H1 (cell line): Measurements from ENCODE around the gene MAPRE2. TPM values are rescaled to one million over a fixed set of nuclear protein-coding genes. Genes with fewer than 3 reads are reported as not detected.

ENCODE experiments used
- BCL11A ChIP-seq, 2 experiments: IDR thresholded peaks; one replicate each; pipeline ENCODE4 v1.6.1; 2011; ENCODE audit warnings: low read depth in 2 of 2, low read length in 2 of 2, mild to moderate bottlenecking in 2 of 2
- CBX5 ChIP-seq: fragments of 300-800, 300-1000 bp; sonication (generic); IDR thresholded peaks from 2 replicates; pipeline ENCODE4 v1.7.1; 2016; ENCODE audit warnings: antibody characterized with exemption, low read length, low read depth
- CHD7 ChIP-seq: fragments of 300-600 bp; sonication (generic); IDR thresholded peaks from 2 replicates; pipeline ENCODE4 v1.7.1; 2012; ENCODE audit warnings: low read length, moderate library complexity, mild to moderate bottlenecking, inconsistent platforms; ENCODE audit not compliant: insufficient replicate concordance
- MAX ChIP-seq: IDR thresholded peaks from 2 replicates; pipeline ENCODE4 v1.6.1; 2012; ENCODE audit warnings: inconsistent platforms
- SIN3A ChIP-seq, 2 experiments: IDR thresholded peaks in 1 of 2; conservative IDR thresholded peaks in 1 of 2; 2 replicates each; pipeline ENCODE4 v1.6.1; 2011 to 2012; ENCODE audit warnings: low read length in 2 of 2, improper control_type of control experiment in 1 of 2, low read depth in 1 of 2, mild to moderate bottlenecking in 1 of 2
- SP4 ChIP-seq: IDR thresholded peaks from 2 replicates; pipeline ENCODE4 v1.6.1; 2012; ENCODE audit warnings: low read length, inconsistent platforms
- TCF12 ChIP-seq: IDR thresholded peaks from 2 replicates; pipeline ENCODE4 v1.6.1; 2011; ENCODE audit warnings: low read depth, mild to moderate bottlenecking, low read length
- TEAD4 ChIP-seq: IDR thresholded peaks from 2 replicates; pipeline ENCODE4 v1.6.1; 2012; ENCODE audit warnings: low read depth, low read length, inconsistent platforms, mixed read lengths
- polyA plus RNA-seq, 7 experiments: library from polyadenylated mRNA; depleted of rRNA in 3 of 7; stranded (reverse) in 5 of 7; unstranded in 2 of 7; fragments of >200 nt in 5 of 7; fragments of 200-250 nt in 2 of 7; gene quantifications; 1 replicate in 5 of 7; 2 replicates in 1 of 7; 4 replicates in 1 of 7; pipeline versions ENCODE4 v1.2.1 to v1.2.3, GENCODE V29; 2011 to 2013; ENCODE audit warnings: missing spikeins in 2 of 7, mixed read lengths in 2 of 7
- total RNA-seq: library from RNA; stranded (reverse); fragmentation: NEBNext Ultra II Directional; extraction: Animal tissue kit (Norgen Biotek cat#: 25700); gene quantifications from 2 replicates; pipeline ENCODE4 v1.2.1, GENCODE V29; 2021

The MAPRE2 gene
- total and polyA plus RNA-seq, 2 of the 8 experiments (the other 6 are each of a cell fraction or from before 2014, with no cell fraction given) = 32.6 to 33.1 TPM

- TF ChIP-seq CHD7 (no peak), TCF12 (no peak), CBX5 (no peak), MAX (no peak), TEAD4 (no peak), SIN3A (conservative IDR thresholded peaks at IDR 0.05 in 1 of 2, IDR thresholded peaks at IDR 0.05 in 1 of 2; ENCODE audit: low read depth in 1 of 2, low read length in 2 of 2) (no peak), BCL11A (IDR thresholded peaks at IDR 0.05; ENCODE audit: low read depth in 2 of 2, low read length in 2 of 2) (no peak), SP4 (no peak)
These were observed 20.6 kb downstream of the MAPRE2 start (continued) for GRCh38 chr18:35061804-35062203.
